Measurements from ENCODE around the gene CHST4. TPM values are rescaled to one million over a fixed set of nuclear protein-coding genes. Genes with fewer than 3 reads are reported as not detected.

Gene CHST4
- total and polyA plus RNA-seq, 2 of the 4 experiments (the other 2 are of a cell fraction): not detected

DNA sequence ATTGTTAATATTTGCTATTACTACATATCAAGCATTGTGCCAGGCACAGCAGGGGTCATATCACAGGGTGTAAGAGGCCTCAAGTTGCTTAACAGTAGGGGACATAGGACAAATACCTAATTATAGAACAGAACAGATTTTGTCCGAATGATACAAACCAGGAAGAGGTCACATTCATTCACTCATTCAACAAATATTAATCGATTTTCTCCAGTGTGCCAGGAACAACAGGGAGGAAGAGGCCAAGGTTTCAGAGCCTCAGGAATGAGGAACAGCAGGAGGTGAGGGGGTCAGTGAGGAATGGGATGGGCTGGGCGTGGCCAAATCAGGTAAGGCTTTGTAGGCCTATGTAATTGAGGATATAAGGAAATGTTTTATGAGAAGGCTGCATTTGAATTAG, 11.2 kb upstream of the CHST4 start:
- Histone ChIP-seq H3K36me3 (ENCODE audit: control insufficient read depth, insufficient read depth, low read length) (no peaks in the 10 kb centered on the region), H4K20me1 (ENCODE audit: insufficient read depth, low read length) (no peaks in the 10 kb centered on the region), H3K27me3 (ENCODE audit: control insufficient read depth, insufficient read depth, low read length) (no peaks in the 10 kb centered on the region), H3K18ac (ENCODE audit: low read depth, low read length) (no peak overlapping the region), H3K4me1 (ENCODE audit: control insufficient read depth, insufficient read depth, low read length) (no peaks in the 10 kb centered on the region), H3K9ac (ENCODE audit: low read depth, low read length) (no peak overlapping the region), H2BK5ac (ENCODE audit: low read depth, low read length, poor library complexity, severe bottlenecking) (no peak overlapping the region), H3K27ac (ENCODE audit: insufficient read depth, low read length) (no peak overlapping the region), H3K4me2 (ENCODE audit: low read depth, low read length) (no peak overlapping the region), H4K91ac (ENCODE audit: insufficient read depth, low read depth, low read length) (no peak overlapping the region), H3K23ac (ENCODE audit: low read depth, low read length) (no peak overlapping the region), H3K4ac (ENCODE audit: low read depth, low read length) (no peak overlapping the region), H3K9me3 (ENCODE audit: control insufficient read depth, insufficient read depth, low read length) (no peaks in the 10 kb centered on the region), H3K9me1 (ENCODE audit: insufficient read depth, low read length) (no peaks in the 10 kb centered on the region), H2BK20ac (ENCODE audit: low read depth, low read length) (no peak overlapping the region), H4K5ac (ENCODE audit: low read depth, low read length) (no peak overlapping the region), H3K79me1 (ENCODE audit: low read depth in 1 of 2, low read length in 2 of 2) (no peaks in the 10 kb centered on the region), H2AFZ (replicated peaks; ENCODE audit: low read length, poor library complexity) (no peak overlapping the region), H2AK9ac (replicated peaks; ENCODE audit: low read depth, low read length, poor library complexity) (no peak overlapping the region), H4K8ac (ENCODE audit: low read depth in 2 of 2, low read length in 2 of 2) (no peak overlapping the region), H3K14ac (replicated peaks; ENCODE audit: low read depth, low read length) (no peak overlapping the region), H2BK120ac (ENCODE audit: low read depth, low read length) (no peak overlapping the region), H2BK15ac (ENCODE audit: low read depth, low read length) (no peak overlapping the region), H3K4me3 (ENCODE audit: insufficient read depth, low read depth, low read length) (no peak overlapping the region), H2AK5ac (ENCODE audit: low read depth, low read length) (no peak overlapping the region), H3K56ac (ENCODE audit: extremely low read depth, insufficient read depth, low read length) (no peak overlapping the region)
- intact Hi-C loops (cut with micrococcal nuclease): no loop called here
- dilution Hi-C loops (cut with HindIII; ENCODE audit: low sequenced_read_pairs, unreplicated experiment): no loop called here
- in situ Hi-C loops (cut with MboI; ENCODE audit: low sequenced_read_pairs): no loop called here
- POLR2A ChIA-PET (ENCODE audit: unreplicated experiment): no interaction called here
- TF ChIP-seq MAZ (IDR thresholded peaks at IDR 0.05; ENCODE audit: borderline replicate concordance, low read depth, low read length): no peak
- TF ChIP-seq RAD21 (IDR thresholded peaks at IDR 0.05; ENCODE audit: low read length): no peak
- no peak for ATAC-seq (ENCODE audit: low read depth)
- no peak for DNase-seq
- CTCF ChIA-PET: no interaction called here
- no CpG with 5 or more reads among the region's 3 CpGs for WGBS, 2 experiments (ENCODE audit: extremely low coverage in 2 of 2, insufficient read length in 1 of 2)
- BruUV-seq (replicated peaks): no TSS peak

Data from IMR-90 (cell line).